Mesendoderm (in vitro differentiated cells): ENCODE results near the gene SH3TC2.

Experiments used
- DNase-seq: peaks from one replicate; pipeline ENCODE4 v3.0.0; 2013
- H2AK5ac ChIP-seq: 2 replicates; pipeline ENCODE4 v1.6.1; 2013; ENCODE audit warnings: low read length, inconsistent platforms
- H2BK120ac ChIP-seq: 2 replicates; pipeline ENCODE4 v1.6.1; 2013; ENCODE audit warnings: low read depth, mild to moderate bottlenecking, low read length, moderate library complexity, mixed read lengths
- H2BK15ac ChIP-seq: replicated peaks from 2 replicates; pipeline ENCODE4 v1.6.1; 2013; ENCODE audit warnings: low read depth, mild to moderate bottlenecking, moderate library complexity
- H2BK5ac ChIP-seq: 2 replicates; pipeline ENCODE4 v1.6.1; 2013; ENCODE audit warnings: low read length, inconsistent platforms
- H3K18ac ChIP-seq: 2 replicates; pipeline ENCODE4 v1.6.1; 2013; ENCODE audit warnings: mild to moderate bottlenecking, low read length, mixed read lengths
- H3K23ac ChIP-seq: one replicate; pipeline ENCODE4 v1.6.1; 2013; ENCODE audit warnings: low read length
- H3K27ac ChIP-seq: 2 replicates; pipeline ENCODE4 v1.5.1; 2013; ENCODE audit warnings: low read depth, mild to moderate bottlenecking, inconsistent platforms, low read length, moderate library complexity
- H3K27me3 ChIP-seq: 2 replicates; pipeline ENCODE4 v1.6.1; 2013; ENCODE audit warnings: low read length, control low read depth, mild to moderate bottlenecking, inconsistent platforms; ENCODE audit not compliant: insufficient read depth, poor library complexity
- H3K36me3 ChIP-seq: 2 replicates; pipeline ENCODE4 v1.6.1; 2013; ENCODE audit warnings: low read length, inconsistent platforms; ENCODE audit not compliant: control insufficient read depth, insufficient read depth
- H3K4ac ChIP-seq: one replicate; pipeline ENCODE4 v1.6.1; 2013; ENCODE audit warnings: low read depth, mild to moderate bottlenecking, low read length, moderate library complexity
- H3K4me1 ChIP-seq: 2 replicates; pipeline ENCODE4 v1.6.1; 2013; ENCODE audit warnings: low read depth, low read length, inconsistent platforms; ENCODE audit not compliant: control insufficient read depth
- H3K4me2 ChIP-seq: 2 replicates; pipeline ENCODE4 v1.6.1; 2013; ENCODE audit warnings: low read length
- H3K4me3 ChIP-seq: 2 replicates; pipeline ENCODE4 v1.5.1; 2013; ENCODE audit warnings: mild to moderate bottlenecking, low read length
- H3K56ac ChIP-seq: one replicate; pipeline ENCODE4 v1.6.1; 2013; ENCODE audit warnings: low read length
- H3K79me1 ChIP-seq: 2 replicates; pipeline ENCODE4 v1.6.1; 2013; ENCODE audit warnings: low read length, inconsistent platforms
- H3K79me2 ChIP-seq: 2 replicates; pipeline ENCODE4 v1.6.1; 2013; ENCODE audit warnings: mild to moderate bottlenecking, low read length; ENCODE audit not compliant: control insufficient read depth, insufficient read depth
- H3K9ac ChIP-seq: 2 replicates; pipeline ENCODE4 v1.6.1; 2013; ENCODE audit warnings: low read length, inconsistent platforms
- H4K5ac ChIP-seq: one replicate; pipeline ENCODE4 v1.6.1; 2013; ENCODE audit warnings: low read length
- H4K8ac ChIP-seq: one replicate; pipeline ENCODE4 v1.6.1; 2013; ENCODE audit warnings: low read depth, mild to moderate bottlenecking, control low read depth, low read length, moderate library complexity
- WGBS: extraction: QIAGEN DNeasy Blood & Tissue Kit; methylation state at CpG from one replicate; pipeline ENCODE4 v1.1.7; 2013; ENCODE audit warnings: low lambda C conversion rate, missing lambda C conversion rate; ENCODE audit not compliant: insufficient coverage; ENCODE audit errors: extremely low coverage; 5-methylcytosine and 5-hydroxymethylcytosine counted together

SH3TC2 gene

GRCh38 chr5:149056616-149057165, 6.2 kb downstream of the SH3TC2 start:
- H3K4me1 ChIP-seq = no peaks in the 10 kb centered on the region
- H4K8ac ChIP-seq = no peak overlapping the region
- no peak overlapping the region for H2AK5ac ChIP-seq
- no peak for DNase-seq
- no peak overlapping the region for H2BK5ac ChIP-seq
- H3K36me3 ChIP-seq = no peaks in the 10 kb centered on the region
- no peak overlapping the region for H3K4me3 ChIP-seq
- H3K9ac ChIP-seq = no peak overlapping the region
- no peak overlapping the region for H2BK120ac ChIP-seq
- no peaks in the 10 kb centered on the region for H3K79me2 ChIP-seq
- no peak overlapping the region for H3K4ac ChIP-seq
- no peak overlapping the region for H4K5ac ChIP-seq
- H3K27me3 ChIP-seq = no peaks in the 10 kb centered on the region
- H3K23ac ChIP-seq = no peak overlapping the region
- H3K18ac ChIP-seq = no peak overlapping the region
- WGBS = no CpG with 5 or more reads among the region's 3 CpGs
- H2BK15ac ChIP-seq = no peak overlapping the region
- no peaks in the 10 kb centered on the region for H3K79me1 ChIP-seq
- no peak overlapping the region for H3K56ac ChIP-seq
- H3K4me2 ChIP-seq = no peak overlapping the region
- no peak overlapping the region for H3K27ac ChIP-seq

GRCh38 chr5:149054416-149054815, 8.4 kb downstream of the SH3TC2 start:
- Histone ChIP-seq H3K4me3 (no peak overlapping the region), H4K8ac (no peak overlapping the region), H2BK120ac (no peak overlapping the region)

GRCh38 chr5:149053072-149053695, 9.7 kb downstream of the SH3TC2 start:
- Histone ChIP-seq H2BK15ac (no peak overlapping the region), H3K18ac (no peak overlapping the region), H2BK5ac (no peak overlapping the region), H3K27ac (no peak overlapping the region), H3K4me1 (no peaks in the 10 kb centered on the region), H3K23ac (no peak overlapping the region), H2BK120ac (no peak overlapping the region), H4K5ac (no peak overlapping the region), H3K79me2 (no peaks in the 10 kb centered on the region), H3K27me3 (no peaks in the 10 kb centered on the region), H2AK5ac (no peak overlapping the region), H4K8ac (peak overlapping the region; percentile 96), H3K56ac (no peak overlapping the region), H3K4ac (no peak overlapping the region), H3K36me3 (no peaks in the 10 kb centered on the region), H3K9ac (no peak overlapping the region), H3K79me1 (no peaks in the 10 kb centered on the region), H3K4me2 (no peak overlapping the region), H3K4me3 (no peak overlapping the region)
- WGBS = no CpG with 5 or more reads among the region's 2 CpGs
- DNase-seq = no peak

More at GRCh38 chr5:149054416-149054815, 8.4 kb downstream of the SH3TC2 start:
- Histone ChIP-seq H4K5ac (no peak overlapping the region), H3K23ac (no peak overlapping the region), H2AK5ac (no peak overlapping the region), H2BK5ac (no peak overlapping the region), H3K27me3 (no peaks in the 10 kb centered on the region), H3K79me1 (no peaks in the 10 kb centered on the region), H3K27ac (no peak overlapping the region), H3K18ac (no peak overlapping the region), H2BK15ac (no peak overlapping the region), H3K36me3 (no peaks in the 10 kb centered on the region), H3K79me2 (no peaks in the 10 kb centered on the region), H3K9ac (no peak overlapping the region), H3K4me2 (no peak overlapping the region), H3K56ac (no peak overlapping the region), H3K4ac (no peak overlapping the region), H3K4me1 (no peaks in the 10 kb centered on the region)
- whole genome bisulfite sequencing = no CpG with 5 or more reads among the region's 2 CpGs
- DNase-seq = no peak

- Histone ChIP-seq H3K27ac (no peak overlapping the region), H2AK5ac (no peak overlapping the region), H3K4ac (no peak overlapping the region), H3K79me2 (no peaks in the 10 kb centered on the region), H3K4me1 (no peaks in the 10 kb centered on the region), H3K79me1 (no peaks in the 10 kb centered on the region), H3K18ac (no peak overlapping the region), H2BK120ac (no peak overlapping the region), H2BK5ac (no peak overlapping the region), H3K27me3 (no peaks in the 10 kb centered on the region), H4K5ac (no peak overlapping the region), H3K4me3 (no peak overlapping the region), H2BK15ac (no peak overlapping the region), H3K4me2 (no peak overlapping the region), H3K56ac (no peak overlapping the region), H3K36me3 (no peaks in the 10 kb centered on the region), H3K23ac (no peak overlapping the region), H3K9ac (no peak overlapping the region), H4K8ac (no peak overlapping the region)
- WGBS = no CpG with 5 or more reads among the region's 3 CpGs
- DNase-seq = no peak
These were observed 13.5 kb downstream of the SH3TC2 start for GRCh38 chr5:149049371-149049781.

- no peaks in the 10 kb centered on the region for H3K4me1 ChIP-seq
- no peaks in the 10 kb centered on the region for H3K79me1 ChIP-seq
- DNase-seq = no peak
- no peaks in the 10 kb centered on the region for H3K79me2 ChIP-seq
- no peak overlapping the region for H3K9ac ChIP-seq
- no peak overlapping the region for H3K23ac ChIP-seq
- no peak overlapping the region for H4K5ac ChIP-seq
- H4K8ac ChIP-seq = no peak overlapping the region
- H2BK5ac ChIP-seq = no peak overlapping the region
- no peaks in the 10 kb centered on the region for H3K27me3 ChIP-seq
- no peak overlapping the region for H3K4me3 ChIP-seq
- H3K36me3 ChIP-seq = no peaks in the 10 kb centered on the region
- whole genome bisulfite sequencing = no CpG with 5 or more reads among the region's 4 CpGs
- no peak overlapping the region for H3K4ac ChIP-seq
- H2BK15ac ChIP-seq = no peak overlapping the region
- H3K56ac ChIP-seq = no peak overlapping the region
- H2BK120ac ChIP-seq = no peak overlapping the region
- no peak overlapping the region for H3K4me2 ChIP-seq
- no peak overlapping the region for H3K18ac ChIP-seq
- H3K27ac ChIP-seq = no peak overlapping the region
- H2AK5ac ChIP-seq = no peak overlapping the region
These were observed 14.1 kb downstream of the SH3TC2 start for GRCh38 chr5:149048811-149049210.

- Histone ChIP-seq H3K56ac (no peak overlapping the region), H4K5ac (no peak overlapping the region), H3K18ac (no peak overlapping the region), H3K27me3 (no peaks in the 10 kb centered on the region), H4K8ac (no peak overlapping the region), H3K4me1 (no peaks in the 10 kb centered on the region), H3K4ac (no peak overlapping the region), H2BK15ac (no peak overlapping the region), H3K36me3 (no peaks in the 10 kb centered on the region), H3K9ac (no peak overlapping the region), H2AK5ac (no peak overlapping the region), H3K4me2 (no peak overlapping the region), H2BK5ac (no peak overlapping the region), H3K4me3 (no peak overlapping the region), H3K27ac (no peak overlapping the region), H3K23ac (no peak overlapping the region), H3K79me1 (no peaks in the 10 kb centered on the region), H2BK120ac (no peak overlapping the region), H3K79me2 (no peaks in the 10 kb centered on the region)
- WGBS = no CpG with 5 or more reads among the region's 3 CpGs
- DNase-seq = no peak
These were observed 15.4 kb downstream of the SH3TC2 start for GRCh38 chr5:149047462-149047861.
